ENCODE results near the gene PRRG1. TPM values are rescaled to one million over a fixed set of nuclear protein-coding genes. Genes with fewer than 3 reads are reported as not detected.
"Not testable (repeated sequence)": the region's sequence is repeated elsewhere in the genome, so short reads cannot be mapped to it uniquely, and the experiment has no call there.

PRRG1 gene
- polyA plus RNA-seq, 1 of the 3 experiments (the other 2 are of a cell fraction): 3.0 TPM

GRCh38 chrX:37425370-37425769 lies 76.2 kb downstream of the PRRG1 start:
- H2AFZ ChIP-seq (ENCODE audit: low read depth): no peak overlapping the region
- H3K27me3 ChIP-seq (ENCODE audit: insufficient read depth): no peaks in the 10 kb centered on the region
- H3K36me3 ChIP-seq (replicated peaks in 1 of 2; ENCODE audit: control insufficient read depth in 1 of 2, insufficient read depth in 2 of 2, low read length in 1 of 2): no peaks in the 10 kb centered on the region
- H3K9me3 ChIP-seq: no peaks in the 10 kb centered on the region
- TF ChIP-seq TEAD4 (IDR thresholded peaks at IDR 0.05; ENCODE audit: borderline replicate concordance, insufficient read depth) (no peak), RFX5 (IDR thresholded peaks at IDR 0.05; ENCODE audit: low read length) (no peak), TCF12 (IDR thresholded peaks at IDR 0.05) (no peak), USF2 (IDR thresholded peaks at IDR 0.05; ENCODE audit: borderline replicate concordance, low read depth, low read length) (no peak), FOSL2 (IDR thresholded peaks at IDR 0.05; ENCODE audit: borderline replicate concordance, low read depth) (no peak), USF1 (IDR thresholded peaks at IDR 0.05; ENCODE audit: borderline replicate concordance, low read depth) (no peak), MEF2A (IDR thresholded peaks at IDR 0.05; ENCODE audit: borderline replicate concordance, low read depth) (no peak), EZH2phosphoT487 (IDR thresholded peaks at IDR 0.05; ENCODE audit: borderline replicate concordance, low read depth) (no peak), CHD2 (IDR thresholded peaks at IDR 0.05; ENCODE audit: low read length, partially characterized antibody) (no peak), FOXM1 (IDR thresholded peaks at IDR 0.05; ENCODE audit: low read depth) (no peak), YY1 (IDR thresholded peaks at IDR 0.05; ENCODE audit: low read depth) (no peak), FOXJ3 (CRISPR knock-in tag; IDR thresholded peaks at IDR 0.05) (no peak), CTCF (IDR thresholded peaks at IDR 0.05) (no peak), NRF1 (IDR thresholded peaks at IDR 0.05; ENCODE audit: low read depth, low read length) (no peak), MAX (IDR thresholded peaks at IDR 0.05; ENCODE audit: low read depth) (no peak), ELF1 (IDR thresholded peaks at IDR 0.05) (no peak), JUND (IDR thresholded peaks at IDR 0.05) (no peak), MXI1 (IDR thresholded peaks at IDR 0.05; ENCODE audit: low read depth, low read length) (no peak), IRF3 (IDR thresholded peaks at IDR 0.05; ENCODE audit: low read depth, low read length) (no peak)
- H3K9me2 ChIP-seq: no peaks in the 10 kb centered on the region; the same call in 1 of the 2 replicates
- no peaks in the 10 kb centered on the region for H3K4me1 ChIP-seq (ENCODE audit: control insufficient read depth in 1 of 2, insufficient read depth in 2 of 2, low read depth in 1 of 2, low read length in 1 of 2)
- H4K20me1 ChIP-seq (ENCODE audit: insufficient read depth): no peaks in the 10 kb centered on the region
- no peak for DNase-seq
- H3K4me2 ChIP-seq: no peak overlapping the region
- H3K27ac ChIP-seq (ENCODE audit: low read depth in 2 of 2, low read length in 1 of 2): no peak overlapping the region
- no peaks in the 10 kb centered on the region for H3K79me2 ChIP-seq (ENCODE audit: insufficient read depth)
- no peak overlapping the region for H3K9ac ChIP-seq
- no peak overlapping the region for H3K4me3 ChIP-seq (ENCODE audit: low read depth in 2 of 2, low read length in 1 of 2)
- CTCF ChIA-PET: interaction anchor here (1.0 kb wide), 2 partner anchors 19 to 21 kb away, joined by 3 to 4 read pairs; no protein-coding TSS in a partner anchor
- H3F3A ChIP-seq (replicated peaks; ENCODE audit: insufficient read depth): peaks cover 7% of the 10 kb centered on the region
- POLR2A ChIA-PET: no interaction called here
- WGBS (ENCODE audit: low lambda C conversion rate): 27% methylated on average over 1 of the region's 1 CpG

GRCh38 chrX:37428962-37429361 lies 79.8 kb downstream of the PRRG1 start:
- CTCF ChIA-PET; H3K36me3 ChIP-seq (replicated peaks in 1 of 2; ENCODE audit: control insufficient read depth in 1 of 2, insufficient read depth in 2 of 2, low read length in 1 of 2); POLR2A ChIA-PET; H3K27me3 ChIP-seq (ENCODE audit: insufficient read depth); DNase-seq; H2AFZ ChIP-seq (ENCODE audit: low read depth); H3K79me2 ChIP-seq (ENCODE audit: insufficient read depth); H3F3A ChIP-seq (replicated peaks; ENCODE audit: insufficient read depth); H3K4me1 ChIP-seq (ENCODE audit: control insufficient read depth in 1 of 2, insufficient read depth in 2 of 2, low read depth in 1 of 2, low read length in 1 of 2); H4K20me1 ChIP-seq (ENCODE audit: insufficient read depth); H3K9ac ChIP-seq; H3K9me2 ChIP-seq; H3K27ac ChIP-seq (ENCODE audit: low read depth in 2 of 2, low read length in 1 of 2); H3K4me3 ChIP-seq (ENCODE audit: low read depth in 2 of 2, low read length in 1 of 2); H3K4me2 ChIP-seq; H3K9me3 ChIP-seq: not testable (repeated sequence)
- 6% methylated on average over 2 of the region's 2 CpGs for WGBS (ENCODE audit: low lambda C conversion rate)
